ENCODE measurements around the gene CALML3.

DNA sequence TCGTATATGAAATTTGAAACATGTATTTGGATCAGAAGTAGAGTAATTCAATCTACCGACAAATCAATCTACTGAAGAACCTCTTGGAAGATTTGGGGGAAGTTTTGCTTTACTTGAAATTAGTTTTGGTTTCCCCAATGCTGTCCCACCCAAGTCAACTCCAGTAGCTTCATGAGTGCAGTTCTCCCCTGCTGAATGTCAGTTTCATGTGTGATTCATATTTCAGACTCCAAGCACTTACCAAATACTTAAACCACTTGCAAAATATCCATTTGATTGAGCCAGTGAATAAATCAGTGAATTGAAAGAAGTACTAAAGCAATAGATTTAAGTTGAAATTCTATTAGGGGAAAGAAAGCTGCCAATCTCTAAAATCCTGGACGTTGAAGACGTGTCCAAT, 34.7 kb upstream of the CALML3 start:
- TF ChIP-seq GATA2 (IDR thresholded peaks at IDR 0.05; ENCODE audit: low read depth, low read length): no peak
- no peak for TF ChIP-seq GATA3 (IDR thresholded peaks at IDR 0.05; ENCODE audit: low read depth, low read length)

All from SH-SY5Y (cell line).